NCI-H524 (cell line): ENCODE data around the gene GM2A.
A peak's percentile ranks its signal among the peaks of the same experiment; 100 is the strongest.

ENCODE experiments used
- DNase-seq, 2 experiments: peaks; one replicate each; lab custom pipeline; 2025; lab: John Stamatoyannopoulos, UW

GM2A gene

GRCh38 chr5:151252762-151253604, at the start of gene GM2A:
Gene GM2A (plus strand): TSS chr5:151253185. CDS start chr5:151253217, 32 bp downstream.
- DNase-seq = peak; percentile 98

GRCh38 chr5:151204051-151204450, 48.9 kb upstream of the GM2A start:
- DNase-seq = peak in 1 of 2 experiments; percentile 12

- DNase-seq = no peak
Observed at GRCh38 chr5:151205411-151205810, 47.6 kb upstream of the GM2A start.

GRCh38 chr5:151208481-151208914, 44.5 kb upstream of the GM2A start:
- peak in 1 of 2 experiments; percentile 35 for DNase-seq

GRCh38 chr5:151212406-151212798, 40.6 kb upstream of the GM2A start:
- DNase-seq = no peak

- no peak for DNase-seq
Observed at GRCh38 chr5:151213803-151214613, 39.0 kb upstream of the GM2A start.

- DNase-seq = no peak
Observed at GRCh38 chr5:151214614-151215545, 38.1 kb upstream of the GM2A start.

GRCh38 chr5:151215546-151215880, 37.5 kb upstream of the GM2A start:
- no peak for DNase-seq

GRCh38 chr5:151216781-151217180, 36.2 kb upstream of the GM2A start:
- DNase-seq = no peak

- no peak for DNase-seq
Observed at GRCh38 chr5:151218177-151218576, 34.8 kb upstream of the GM2A start.

GRCh38 chr5:151219138-151219537, 33.8 kb upstream of the GM2A start:
- DNase-seq = no peak

GRCh38 chr5:151219789-151220188, 33.2 kb upstream of the GM2A start:
- DNase-seq = no peak

- no peak for DNase-seq
Observed at GRCh38 chr5:151221574-151221973, 31.4 kb upstream of the GM2A start.

GRCh38 chr5:151222054-151222789, 30.8 kb upstream of the GM2A start:
- no peak for DNase-seq

- no peak for DNase-seq
Observed at GRCh38 chr5:151222790-151223446, 30.1 kb upstream of the GM2A start.

GRCh38 chr5:151223447-151224264, 29.3 kb upstream of the GM2A start, which contains the start of gene CCDC69:
Gene CCDC69 (minus strand): TSS chr5:151224092. CDS start chr5:151223970, 122 bp downstream.
- peak; percentile 15 to 63 for DNase-seq

GRCh38 chr5:151224372-151224771, 28.6 kb upstream of the GM2A start:
- no peak for DNase-seq

- no peak for DNase-seq
Observed at GRCh38 chr5:151225071-151225470, 27.9 kb upstream of the GM2A start.

- no peak for DNase-seq
Observed at GRCh38 chr5:151225475-151225874, 27.5 kb upstream of the GM2A start.
